Measurements from ENCODE around the gene MS4A4E.
"Not testable (repeated sequence)": the region's sequence is repeated elsewhere in the genome, so short reads cannot be mapped to it uniquely, and the experiment has no call there.

The MS4A4E gene

DNA sequence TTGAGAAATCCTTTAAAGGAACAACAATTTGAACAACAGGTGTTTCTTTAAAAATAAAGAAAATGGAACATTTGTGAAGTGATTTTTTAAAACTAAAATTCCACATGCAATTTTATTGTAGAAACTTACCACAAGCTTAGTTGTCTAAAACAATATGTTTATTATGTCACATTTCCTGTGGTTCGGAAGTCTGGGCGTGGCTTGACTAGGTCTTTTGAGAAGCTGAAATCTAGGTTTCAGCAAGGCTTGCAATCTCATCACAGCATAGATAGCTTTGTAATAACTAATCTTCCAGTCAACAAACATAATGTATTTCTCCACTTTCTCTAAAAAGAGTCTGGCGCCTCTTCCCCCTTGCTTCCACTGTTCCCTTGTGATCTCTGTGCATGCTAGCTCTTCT is 87.0 kb downstream of the MS4A4E start (continued):
- TF ChIP-seq, protein P1, sequence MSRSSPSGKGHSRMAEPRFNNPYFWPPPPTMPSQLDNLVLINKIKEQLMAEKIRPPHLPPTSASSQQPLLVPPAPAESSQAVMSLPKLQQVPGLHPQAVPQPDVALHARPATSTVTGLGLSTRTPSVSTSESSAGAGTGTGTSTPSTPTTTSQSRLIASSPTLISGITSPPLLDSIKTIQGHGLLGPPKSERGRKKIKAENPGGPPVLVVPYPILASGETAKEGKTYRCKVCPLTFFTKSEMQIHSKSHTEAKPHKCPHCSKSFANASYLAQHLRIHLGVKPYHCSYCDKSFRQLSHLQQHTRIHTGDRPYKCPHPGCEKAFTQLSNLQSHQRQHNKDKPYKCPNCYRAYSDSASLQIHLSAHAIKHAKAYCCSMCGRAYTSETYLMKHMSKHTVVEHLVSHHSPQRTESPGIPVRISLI (tag by site-specific recombination; IDR thresholded peaks at IDR 0.05), result no peak
- TF ChIP-seq ZNF248 (tag by site-specific recombination; IDR thresholded peaks at IDR 0.05) (no peak), ZNF76 (tag by site-specific recombination; IDR thresholded peaks at IDR 0.05; ENCODE audit: borderline replicate concordance, low read depth) (no peak), ZNF658 (tag by site-specific recombination; IDR thresholded peaks at IDR 0.05) (no peak), ZNF610 (tag by site-specific recombination; IDR thresholded peaks at IDR 0.05; ENCODE audit: borderline replicate concordance) (no peak), ZNF529 (tag by site-specific recombination; IDR thresholded peaks at IDR 0.05; ENCODE audit: insufficient replicate concordance) (no peak), KLF16 (tag by site-specific recombination; IDR thresholded peaks at IDR 0.05) (no peak), ZNF324 (tag by site-specific recombination; IDR thresholded peaks at IDR 0.05) (no peak), MYNN (tag by site-specific recombination; IDR thresholded peaks at IDR 0.05; ENCODE audit: borderline replicate concordance) (no peak), ZEB2 (tag by site-specific recombination; IDR thresholded peaks at IDR 0.05) (no peak), ZNF792 (tag by site-specific recombination; IDR thresholded peaks at IDR 0.05) (no peak)
- TF ChIP-seq, protein P2, sequence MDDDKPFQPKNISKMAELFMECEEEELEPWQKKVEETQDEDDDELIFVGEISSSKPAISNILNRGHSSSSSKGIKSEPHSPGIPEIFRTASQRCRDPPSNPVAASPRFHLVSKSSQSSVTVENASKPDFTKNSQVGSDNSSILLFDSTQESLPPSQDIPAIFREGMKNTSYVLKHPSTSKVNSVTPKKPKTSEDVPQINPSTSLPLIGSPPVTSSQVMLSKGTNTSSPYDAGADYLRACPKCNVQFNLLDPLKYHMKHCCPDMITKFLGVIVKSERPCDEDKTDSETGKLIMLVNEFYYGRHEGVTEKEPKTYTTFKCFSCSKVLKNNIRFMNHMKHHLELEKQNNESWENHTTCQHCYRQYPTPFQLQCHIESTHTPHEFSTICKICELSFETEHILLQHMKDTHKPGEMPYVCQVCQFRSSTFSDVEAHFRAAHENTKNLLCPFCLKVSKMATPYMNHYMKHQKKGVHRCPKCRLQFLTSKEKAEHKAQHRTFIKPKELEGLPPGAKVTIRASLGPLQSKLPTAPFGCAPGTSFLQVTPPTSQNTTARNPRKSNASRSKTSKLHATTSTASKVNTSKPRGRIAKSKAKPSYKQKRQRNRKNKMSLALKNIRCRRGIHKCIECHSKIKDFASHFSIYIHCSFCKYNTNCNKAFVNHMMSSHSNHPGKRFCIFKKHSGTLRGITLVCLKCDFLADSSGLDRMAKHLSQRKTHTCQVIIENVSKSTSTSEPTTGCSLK (tag by site-specific recombination; IDR thresholded peaks at IDR 0.05), result no peak
- TF ChIP-seq, protein P3, sequence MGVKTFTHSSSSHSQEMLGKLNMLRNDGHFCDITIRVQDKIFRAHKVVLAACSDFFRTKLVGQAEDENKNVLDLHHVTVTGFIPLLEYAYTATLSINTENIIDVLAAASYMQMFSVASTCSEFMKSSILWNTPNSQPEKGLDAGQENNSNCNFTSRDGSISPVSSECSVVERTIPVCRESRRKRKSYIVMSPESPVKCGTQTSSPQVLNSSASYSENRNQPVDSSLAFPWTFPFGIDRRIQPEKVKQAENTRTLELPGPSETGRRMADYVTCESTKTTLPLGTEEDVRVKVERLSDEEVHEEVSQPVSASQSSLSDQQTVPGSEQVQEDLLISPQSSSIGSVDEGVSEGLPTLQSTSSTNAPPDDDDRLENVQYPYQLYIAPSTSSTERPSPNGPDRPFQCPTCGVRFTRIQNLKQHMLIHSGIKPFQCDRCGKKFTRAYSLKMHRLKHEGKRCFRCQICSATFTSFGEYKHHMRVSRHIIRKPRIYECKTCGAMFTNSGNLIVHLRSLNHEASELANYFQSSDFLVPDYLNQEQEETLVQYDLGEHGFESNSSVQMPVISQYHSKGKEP (tag by site-specific recombination; IDR thresholded peaks at IDR 0.05), result no peak

DNA sequence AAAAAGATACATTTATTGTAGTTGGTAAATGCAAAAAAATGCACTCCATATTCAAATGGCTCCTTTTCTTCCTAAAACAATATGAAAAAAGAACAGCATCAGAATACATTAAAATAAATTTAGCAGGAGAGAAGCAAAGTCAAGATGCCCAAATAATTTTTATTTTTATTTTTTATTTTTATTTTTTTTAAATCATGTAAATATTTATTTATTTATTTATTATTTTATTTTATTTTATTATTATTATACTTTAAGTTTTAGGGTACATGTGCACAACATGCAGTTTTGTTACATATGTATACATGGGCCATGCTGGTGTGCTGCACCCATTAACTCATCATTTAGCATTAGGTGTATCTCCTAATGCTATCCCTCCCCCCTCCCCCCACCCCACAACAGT is 90.2 kb downstream of the MS4A4E start:
- H3K4me3 ChIP-seq (ENCODE audit: low read depth, low read length); H3K4me1 ChIP-seq (ENCODE audit: control insufficient read depth, insufficient read depth, low read length); H3K9me3 ChIP-seq (ENCODE audit: control insufficient read depth, insufficient read depth, low read depth, low read length); CTCF ChIA-PET; POLR2A ChIA-PET; H3K36me3 ChIP-seq (ENCODE audit: control insufficient read depth in 2 of 2, insufficient read depth in 1 of 2, low read length in 2 of 2); H3K27ac ChIP-seq (ENCODE audit: extremely low read depth, low read depth, low read length): not testable (repeated sequence)

DNA sequence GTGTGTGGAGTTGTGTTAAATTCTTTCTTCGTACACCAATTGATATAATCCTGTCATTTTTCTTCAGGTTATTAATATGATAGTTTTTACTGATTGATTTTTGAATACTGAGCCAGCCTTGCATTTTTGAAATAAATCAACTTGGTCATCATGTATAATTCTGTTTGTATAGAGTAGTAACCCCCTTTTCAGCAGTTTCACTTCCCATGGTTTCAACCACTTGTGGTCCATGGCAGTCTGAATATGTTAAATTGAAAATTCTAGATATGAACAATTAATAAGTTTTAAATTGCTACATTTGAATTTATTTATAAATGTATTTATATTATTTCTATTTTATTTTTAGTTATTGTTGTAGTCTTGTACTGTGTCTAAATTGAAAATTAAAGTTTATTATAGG is 92.7 kb downstream of the MS4A4E start:
- H3K36me3 ChIP-seq (ENCODE audit: control insufficient read depth in 2 of 2, insufficient read depth in 1 of 2, low read length in 2 of 2), result no peaks in the 10 kb centered on the region
- no peak overlapping the region for H3K4me3 ChIP-seq (ENCODE audit: low read depth, low read length)
- H3K27ac ChIP-seq (ENCODE audit: extremely low read depth, low read depth, low read length), result no peak overlapping the region
- no peaks in the 10 kb centered on the region for H3K9me3 ChIP-seq (ENCODE audit: control insufficient read depth, insufficient read depth, low read depth, low read length)
- ChIA-PET POLR2A (no interaction called here), CTCF (interaction anchor here (1.0 kb wide), 1 partner anchor 124 kb away, joined by 4 read pairs; no protein-coding TSS in a partner anchor)
- H3K4me1 ChIP-seq (ENCODE audit: control insufficient read depth, insufficient read depth, low read length), result no peaks in the 10 kb centered on the region
- no peak for TF ChIP-seq YY2 (tag by site-specific recombination; IDR thresholded peaks at IDR 0.05)
- TF ChIP-seq KLF9 (tag by site-specific recombination; IDR thresholded peaks at IDR 0.05; ENCODE audit: low read depth), result no peak
- TF ChIP-seq, protein P4, sequence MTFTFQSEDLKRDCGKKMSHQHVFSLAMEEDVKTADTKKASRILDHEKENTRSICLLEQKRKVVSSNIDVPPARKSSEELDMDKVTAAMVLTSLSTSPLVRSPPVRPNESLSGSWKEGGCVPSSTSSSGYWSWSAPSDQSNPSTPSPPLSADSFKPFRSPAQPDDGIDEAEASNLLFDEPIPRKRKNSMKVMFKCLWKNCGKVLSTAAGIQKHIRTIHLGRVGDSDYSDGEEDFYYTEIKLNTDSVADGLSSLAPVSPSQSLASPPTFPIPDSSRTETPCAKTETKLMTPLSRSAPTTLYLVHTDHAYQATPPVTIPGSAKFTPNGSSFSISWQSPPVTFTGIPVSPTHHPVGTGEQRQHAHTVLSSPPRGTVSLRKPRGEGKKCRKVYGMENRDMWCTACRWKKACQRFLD (tag by site-specific recombination; IDR thresholded peaks at IDR 0.05), result no peak
- TF ChIP-seq ZNF2 (tag by site-specific recombination; IDR thresholded peaks at IDR 0.05), result no peak
- TF ChIP-seq GLI4 (tag by site-specific recombination; IDR thresholded peaks at IDR 0.05), result no peak
- TF ChIP-seq, protein P5, sequence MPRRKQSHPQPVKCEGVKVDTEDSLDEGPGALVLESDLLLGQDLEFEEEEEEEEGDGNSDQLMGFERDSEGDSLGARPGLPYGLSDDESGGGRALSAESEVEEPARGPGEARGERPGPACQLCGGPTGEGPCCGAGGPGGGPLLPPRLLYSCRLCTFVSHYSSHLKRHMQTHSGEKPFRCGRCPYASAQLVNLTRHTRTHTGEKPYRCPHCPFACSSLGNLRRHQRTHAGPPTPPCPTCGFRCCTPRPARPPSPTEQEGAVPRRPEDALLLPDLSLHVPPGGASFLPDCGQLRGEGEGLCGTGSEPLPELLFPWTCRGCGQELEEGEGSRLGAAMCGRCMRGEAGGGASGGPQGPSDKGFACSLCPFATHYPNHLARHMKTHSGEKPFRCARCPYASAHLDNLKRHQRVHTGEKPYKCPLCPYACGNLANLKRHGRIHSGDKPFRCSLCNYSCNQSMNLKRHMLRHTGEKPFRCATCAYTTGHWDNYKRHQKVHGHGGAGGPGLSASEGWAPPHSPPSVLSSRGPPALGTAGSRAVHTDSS (tag by site-specific recombination; IDR thresholded peaks at IDR 0.05), result no peak
- TF ChIP-seq TCF7L2 (IDR thresholded peaks at IDR 0.05; ENCODE audit: borderline replicate concordance, low read depth, low read length), result no peak
- TF ChIP-seq SP2 (tag by site-specific recombination; IDR thresholded peaks at IDR 0.05), result no peak
- no peak for TF ChIP-seq ZNF830 (tag by site-specific recombination; IDR thresholded peaks at IDR 0.05; ENCODE audit: low read depth)
- TF ChIP-seq OSR2 (tag by site-specific recombination; IDR thresholded peaks at IDR 0.05), result no peak
- no peak for TF ChIP-seq ZXDB (tag by site-specific recombination; IDR thresholded peaks at IDR 0.05)
- no peak for TF ChIP-seq ZNF146 (tag by site-specific recombination; IDR thresholded peaks at IDR 0.05)
- TF ChIP-seq ZIC2 (tag by site-specific recombination; IDR thresholded peaks at IDR 0.05), result no peak
- TF ChIP-seq ZFP3 (tag by site-specific recombination; IDR thresholded peaks at IDR 0.05; ENCODE audit: low read depth), result no peak

All from HEK293 (cell line).